GM12873 (cell line): Measurements from ENCODE around the gene EFNA5.

Experiments
- CTCF ChIP-seq: IDR thresholded peaks from 2 replicates; pipeline ENCODE4 v1.5.1; 2012; ENCODE audit warnings: low read depth, mild to moderate bottlenecking, moderate library complexity, low read length, control low read depth; ENCODE audit not compliant: insufficient read depth; ENCODE audit errors: missing control alignments

The EFNA5 gene

GRCh38 chr5:107377277-107377609 is 293.5 kb downstream of the EFNA5 start:
- TF ChIP-seq CTCF = no peak

GRCh38 chr5:107376546-107377276 is 294.0 kb downstream of the EFNA5 start:
- TF ChIP-seq CTCF = no peak

- no peak for TF ChIP-seq CTCF
Observed at GRCh38 chr5:107373549-107374263, 297.0 kb downstream of the EFNA5 start.

GRCh38 chr5:107372723-107373450 is 297.9 kb downstream of the EFNA5 start:
- no peak for TF ChIP-seq CTCF

GRCh38 chr5:107370396-107370968 is 300.3 kb downstream of the EFNA5 start:
- no peak for TF ChIP-seq CTCF

- no peak for TF ChIP-seq CTCF
Observed at GRCh38 chr5:107369622-107370021, 301.1 kb downstream of the EFNA5 start.

- no peak for TF ChIP-seq CTCF
Observed at GRCh38 chr5:107368615-107369014, 302.1 kb downstream of the EFNA5 start.
